ENCODE results near the gene NGFR. TPM values are rescaled to one million over a fixed set of nuclear protein-coding genes. Genes with fewer than 3 reads are reported as not detected.

NGFR gene
- total and polyA plus RNA-seq, 8 donors: 1.1 to 6.6 (median 3.1) TPM; not detected in 1

GRCh38 chr17:49472527-49472926 lies 22.6 kb upstream of the NGFR start:
- H3K4me3 ChIP-seq: no peak overlapping the region
- WGBS, 5 donors: 47 to 75% (median 60%) methylated on average over 5 of the region's 5 CpGs
- TF ChIP-seq POLR2AphosphoS5 (IDR thresholded peaks at IDR 0.05): no peak
- TF ChIP-seq CTCF (IDR thresholded peaks at IDR 0.05): no peak
- no peak for TF ChIP-seq EP300 (IDR thresholded peaks at IDR 0.05)
- TF ChIP-seq POLR2A (IDR thresholded peaks at IDR 0.05): no peak
- no peak overlapping the region for H3K27ac ChIP-seq
- H3K27me3 ChIP-seq: peaks cover 0 to 82% (median 56%) of the 10 kb centered on the region in 3 donors
- H3K4me1 ChIP-seq: peaks cover 0 to 19% (median 11%) of the 10 kb centered on the region in 4 donors
- no peaks in the 10 kb centered on the region for H3K36me3 ChIP-seq
- DNase-seq: no peak
- peaks cover 0 to 13% (median 0%) of the 10 kb centered on the region in 4 donors for H3K9me3 ChIP-seq
- intact Hi-C loops (cut with DNase I; ENCODE audit: low total_unique reads): no loop called here

GRCh38 chr17:49473900-49474751 lies 21.0 kb upstream of the NGFR start:
- Histone ChIP-seq H3K4me3 (no peak overlapping the region), H3K36me3 (no peaks in the 10 kb centered on the region), H3K4me1 (peaks cover 0 to 19% (median 11%) of the 10 kb centered on the region in 4 donors), H3K27me3 (peaks cover 0 to 81% (median 59%) of the 10 kb centered on the region in 3 donors), H3K27ac (no peak overlapping the region), H3K9me3 (peaks cover 0 to 13% (median 0%) of the 10 kb centered on the region in 4 donors)
- WGBS, 5 donors: 52 to 73% (median 61%) methylated on average over 9 of the region's 9 CpGs
- no peak for TF ChIP-seq CTCF (IDR thresholded peaks at IDR 0.05)
- no peak for TF ChIP-seq POLR2AphosphoS5 (IDR thresholded peaks at IDR 0.05)
- TF ChIP-seq POLR2A (IDR thresholded peaks at IDR 0.05): no peak
- no peak for DNase-seq
- intact Hi-C loops (cut with DNase I; ENCODE audit: low total_unique reads): no loop called here

GRCh38 chr17:49477709-49478108 lies 17.4 kb upstream of the NGFR start:
- no peaks in the 10 kb centered on the region for H3K4me1 ChIP-seq
- H3K27me3 ChIP-seq: peaks cover 0 to 76% (median 34%) of the 10 kb centered on the region in 3 donors
- H3K4me3 ChIP-seq: no peak overlapping the region
- DNase-seq: no peak
- WGBS, 5 donors: 25 to 43% (median 38%) methylated on average over 3 of the region's 3 CpGs
- H3K9me3 ChIP-seq: peaks cover 0 to 13% (median 0%) of the 10 kb centered on the region in 4 donors
- TF ChIP-seq CTCF (IDR thresholded peaks at IDR 0.05) (no peak), POLR2A (IDR thresholded peaks at IDR 0.05) (no peak)
- intact Hi-C loops (cut with DNase I; ENCODE audit: low total_unique reads): no loop called here
- no peak overlapping the region for H3K27ac ChIP-seq
- no peaks in the 10 kb centered on the region for H3K36me3 ChIP-seq

GRCh38 chr17:49480836-49481615 lies 14.1 kb upstream of the NGFR start:
- intact Hi-C loops (cut with DNase I; ENCODE audit: low total_unique reads): no loop called here
- Histone ChIP-seq H3K36me3 (no peaks in the 10 kb centered on the region), H3K4me3 (no peak overlapping the region), H3K9me3 (no peaks in the 10 kb centered on the region), H3K27me3 (peaks cover 0 to 92% (median 40%) of the 10 kb centered on the region in 3 donors), H3K27ac (no peak overlapping the region), H3K4me1 (peaks cover 0 to 1% (median 0%) of the 10 kb centered on the region in 4 donors)
- DNase-seq: no peak
- TF ChIP-seq POLR2A (IDR thresholded peaks at IDR 0.05): no peak
- no peak for TF ChIP-seq EP300 (IDR thresholded peaks at IDR 0.05)
- no peak for TF ChIP-seq POLR2AphosphoS5 (IDR thresholded peaks at IDR 0.05)
- TF ChIP-seq CTCF (IDR thresholded peaks at IDR 0.05): no peak
- 54 to 70% (median 66%) methylated on average over 5 of the region's 5 CpGs for WGBS, 5 donors
